HG02884 (cell line): ENCODE data around the gene SPATC1L.

Experiments used
- ATAC-seq: cut with Tn5 transposase; IDR thresholded peaks from one replicate; pipeline ENCODE4 v1.9.1; 2021; ENCODE audit warnings: mild to moderate bottlenecking, moderate library complexity; ENCODE audit not compliant: unreplicated experiment

SPATC1L gene

GRCh38 chr21:46111193-46111571 lies 73.1 kb downstream of the SPATC1L start:
- no peak for ATAC-seq
